Left renal pelvis (tissue), 4 donors: ENCODE measurements around the gene TSHZ2. TPM values are rescaled to one million over a fixed set of nuclear protein-coding genes. Genes with fewer than 3 reads are reported as not detected.
"Not testable (repeated sequence)": the region's sequence is repeated elsewhere in the genome, so short reads cannot be mapped to it uniquely, and the experiment has no call there.

Experiments
- DNase-seq, 4 donors: peaks; one replicate each; pipeline ENCODE4 v3.0.0-alpha.2; 2013; ENCODE audit warnings: low read depth in 4 of 4, low spot score in 3 of 4
- polyA plus RNA-seq, 4 donors: library from polyadenylated mRNA; unstranded; fragments of 120-200 nt; gene quantifications; one replicate each; pipeline ENCODE4 v1.2.1, GENCODE V29; 2013; ENCODE audit not compliant: insufficient read length in 4 of 4

The TSHZ2 gene
- polyA plus RNA-seq, 4 donors: 11.8 to 23.4 (median 14.1) TPM

DNA sequence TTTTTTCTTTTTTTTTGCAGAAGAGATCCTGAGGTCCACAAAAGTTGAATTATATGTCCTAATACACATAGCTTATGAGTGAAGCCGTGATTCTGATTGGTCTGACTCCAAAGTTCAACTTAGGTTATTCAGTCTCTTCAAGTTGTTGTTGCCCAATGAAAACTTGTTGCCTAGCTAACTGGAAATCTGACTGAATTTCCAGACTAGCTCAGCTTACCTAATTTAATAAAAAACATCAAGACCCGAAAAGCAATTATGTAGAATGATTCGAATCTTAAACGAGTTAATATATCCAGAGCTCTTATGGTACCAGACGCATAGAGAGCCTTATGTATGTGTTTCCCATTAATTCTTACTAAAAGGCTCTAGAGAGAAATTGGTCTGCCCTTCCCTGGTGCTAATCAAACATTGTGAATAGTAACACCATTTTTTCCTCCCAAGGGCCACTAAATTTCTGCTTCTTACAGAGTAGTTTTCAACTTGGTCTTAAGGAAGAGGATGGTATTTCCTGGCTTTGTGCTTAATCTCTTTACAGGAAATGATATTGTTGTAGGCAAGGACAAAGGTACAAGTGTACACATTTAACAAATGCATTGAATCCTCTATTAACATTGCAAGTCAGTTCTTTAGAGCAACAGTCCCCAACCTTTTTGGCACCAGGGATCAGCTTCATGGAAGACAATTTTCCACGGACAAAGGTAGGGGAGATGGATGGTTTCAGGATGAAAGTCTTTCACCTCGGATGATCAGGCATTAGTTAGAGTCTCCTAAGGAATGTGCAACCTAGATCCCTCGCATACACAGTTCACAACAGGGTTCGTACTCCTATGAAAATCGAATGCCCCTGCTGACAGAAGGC lies 107.9 kb downstream of the TSHZ2 start:
- DNase-seq: no peak

DNA sequence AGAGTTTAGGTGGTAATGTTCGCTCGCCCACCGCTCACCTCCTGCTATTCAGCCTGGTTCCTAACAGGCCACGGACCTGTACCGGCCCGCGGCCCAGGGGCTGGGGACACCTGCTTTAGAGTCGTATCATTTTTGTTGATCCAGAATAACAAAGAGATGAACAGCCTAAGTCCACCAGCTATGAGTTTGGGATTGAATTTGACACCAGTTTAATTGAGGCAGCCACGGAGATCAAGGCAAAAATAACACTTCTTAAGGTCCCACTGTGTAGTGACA lies 108.5 kb downstream of the TSHZ2 start:
- no peak for DNase-seq

DNA sequence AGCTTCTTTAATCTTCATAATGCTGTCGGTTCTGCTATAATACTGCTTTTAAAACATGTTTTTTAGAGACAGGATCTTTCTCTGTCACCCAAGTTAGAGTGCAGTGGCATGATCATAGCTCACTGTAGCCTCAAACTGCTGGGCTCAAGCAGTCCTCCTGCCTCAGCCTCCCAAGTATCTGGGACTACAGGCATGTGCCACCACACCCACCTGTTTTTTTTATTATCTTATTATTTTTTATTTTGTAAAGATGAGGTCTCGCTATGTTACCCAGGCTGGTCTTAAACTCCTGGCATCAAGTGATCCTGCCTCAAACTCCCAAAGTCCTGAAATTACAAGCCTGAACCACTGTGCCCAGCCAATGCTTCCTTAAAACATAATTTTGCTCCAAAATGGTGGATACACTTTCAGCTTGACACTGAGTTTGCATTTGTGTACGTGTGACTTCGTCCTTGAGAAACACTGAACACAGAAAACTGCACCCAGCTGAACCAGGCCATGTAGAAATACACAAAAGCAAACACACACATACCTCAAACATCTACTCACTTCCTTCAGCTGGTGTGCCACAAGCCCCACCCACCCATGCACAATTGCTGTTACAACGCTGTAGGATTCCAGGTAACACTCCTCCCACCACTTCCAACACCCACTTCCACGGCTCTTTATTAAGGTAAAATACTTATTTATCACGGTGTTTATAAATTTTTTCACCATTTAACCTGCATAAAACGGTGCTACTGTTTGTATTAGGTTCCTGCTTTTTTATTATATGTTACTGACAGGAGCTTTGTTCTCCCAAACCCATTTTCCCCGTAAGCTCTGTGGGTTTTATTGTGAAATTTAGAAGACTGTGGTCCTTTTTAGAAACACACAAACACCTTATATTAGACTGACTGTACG lies 109.1 kb downstream of the TSHZ2 start:
- no peak for DNase-seq

DNA sequence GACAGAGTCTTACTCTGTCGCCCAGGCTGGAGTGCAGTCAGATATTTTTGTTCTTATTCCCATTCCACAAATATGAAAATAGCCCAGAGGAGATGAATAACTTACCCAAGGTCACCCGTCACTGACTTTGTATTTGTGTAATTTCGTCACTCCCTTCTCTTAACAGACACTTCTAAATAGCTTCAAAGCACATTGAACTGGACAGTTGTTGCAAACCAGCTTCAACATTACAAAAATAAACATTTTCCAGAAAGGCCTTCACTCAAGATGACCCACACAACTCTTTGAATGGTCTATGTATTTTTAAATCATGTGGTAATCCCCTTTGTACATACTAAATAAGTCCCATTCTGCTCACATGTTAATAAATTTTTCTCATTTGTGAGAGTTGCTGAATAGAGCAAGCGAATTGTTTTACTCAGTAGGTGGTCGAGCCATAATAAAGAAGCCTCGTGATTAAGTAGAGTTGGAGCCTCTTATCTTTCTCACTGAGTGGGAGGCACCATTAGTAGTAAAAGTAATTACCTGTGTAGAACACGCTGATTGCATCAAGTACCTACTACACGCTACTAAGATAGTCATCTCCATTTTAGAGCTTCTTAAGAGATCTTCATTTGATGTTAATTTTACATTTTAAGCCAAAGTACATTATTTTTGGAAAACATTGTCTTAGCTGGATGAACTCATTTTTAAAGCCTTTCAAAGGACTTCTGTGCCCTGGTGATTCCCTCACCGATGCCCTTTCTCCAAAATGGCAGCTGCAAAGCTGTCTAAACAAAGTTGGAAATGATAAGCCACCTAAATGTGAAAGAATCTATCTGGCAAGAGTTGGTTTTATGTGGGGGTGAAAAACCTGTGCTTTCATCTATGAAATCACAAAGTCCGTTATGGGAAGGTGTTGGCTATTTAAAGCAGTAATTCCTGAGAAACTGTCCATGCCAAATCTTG lies 110.0 kb downstream of the TSHZ2 start:
- no peak for DNase-seq

DNA sequence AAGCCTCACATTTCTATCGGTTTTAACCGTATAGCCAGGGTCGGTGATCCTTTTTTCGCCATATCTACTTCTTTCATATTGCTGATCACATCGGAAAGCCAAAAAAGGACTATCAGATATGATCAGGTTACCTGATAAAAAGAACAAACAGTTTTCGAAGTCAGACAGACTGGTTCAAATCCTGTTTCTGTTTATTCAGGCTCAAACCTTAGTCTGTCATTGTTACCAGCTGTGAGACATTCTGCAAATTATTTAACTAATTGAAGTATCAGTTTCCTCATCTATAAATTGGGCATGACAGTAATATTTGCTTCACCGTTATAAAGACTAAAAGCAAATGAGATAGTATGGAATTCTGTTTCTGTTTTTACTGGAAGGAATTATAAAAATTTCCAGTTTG lies 111.3 kb downstream of the TSHZ2 start:
- DNase-seq: no peak

DNA sequence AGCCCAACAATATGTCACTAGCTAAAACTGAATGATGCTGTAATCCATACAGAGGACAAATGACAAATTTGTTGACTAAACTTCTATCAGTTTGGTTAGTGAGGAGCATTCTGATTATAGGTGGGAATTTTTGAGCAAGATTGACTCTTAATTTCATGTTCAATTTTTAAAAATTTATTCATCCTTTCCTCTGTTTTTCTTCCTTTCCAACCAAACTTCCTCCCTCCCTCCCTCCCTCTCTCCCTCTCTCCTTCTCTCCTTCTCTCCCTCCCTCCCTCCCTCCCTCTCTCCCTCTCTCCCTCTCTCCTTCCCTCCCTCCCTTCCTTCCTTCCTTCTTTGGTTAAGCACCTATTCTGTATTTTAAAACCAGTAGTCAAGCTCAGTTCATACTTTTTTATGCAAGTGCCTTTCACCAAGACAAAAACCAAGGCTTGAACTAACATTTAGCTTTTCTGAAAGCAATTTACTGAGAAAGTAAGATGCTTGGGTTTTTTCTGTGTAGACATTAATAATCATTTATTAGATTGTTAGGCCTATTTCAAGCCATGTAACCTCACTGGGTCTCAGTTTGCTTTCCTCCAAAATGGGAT lies 112.3 kb downstream of the TSHZ2 start:
- DNase-seq: no peak

DNA sequence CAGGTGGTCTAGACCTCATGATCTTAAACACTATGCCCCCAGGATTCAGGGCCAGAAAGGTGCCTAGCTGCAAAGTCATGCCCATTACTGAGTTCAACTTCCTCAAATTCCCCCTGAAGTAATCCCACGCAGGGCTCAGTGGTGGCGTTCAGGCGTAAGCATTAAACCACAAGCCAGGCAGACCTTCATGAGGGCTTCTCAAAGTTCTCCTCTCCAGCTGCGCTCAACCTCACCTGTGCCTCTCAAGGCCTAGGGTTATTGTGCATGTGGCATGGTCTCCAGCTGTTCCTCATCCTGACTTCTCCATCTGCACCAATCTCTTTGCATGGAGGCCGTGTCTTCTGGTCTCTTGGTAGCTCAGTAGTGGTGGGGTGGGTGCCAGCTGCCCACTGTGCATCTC lies 113.6 kb downstream of the TSHZ2 start:
- DNase-seq: no peak

DNA sequence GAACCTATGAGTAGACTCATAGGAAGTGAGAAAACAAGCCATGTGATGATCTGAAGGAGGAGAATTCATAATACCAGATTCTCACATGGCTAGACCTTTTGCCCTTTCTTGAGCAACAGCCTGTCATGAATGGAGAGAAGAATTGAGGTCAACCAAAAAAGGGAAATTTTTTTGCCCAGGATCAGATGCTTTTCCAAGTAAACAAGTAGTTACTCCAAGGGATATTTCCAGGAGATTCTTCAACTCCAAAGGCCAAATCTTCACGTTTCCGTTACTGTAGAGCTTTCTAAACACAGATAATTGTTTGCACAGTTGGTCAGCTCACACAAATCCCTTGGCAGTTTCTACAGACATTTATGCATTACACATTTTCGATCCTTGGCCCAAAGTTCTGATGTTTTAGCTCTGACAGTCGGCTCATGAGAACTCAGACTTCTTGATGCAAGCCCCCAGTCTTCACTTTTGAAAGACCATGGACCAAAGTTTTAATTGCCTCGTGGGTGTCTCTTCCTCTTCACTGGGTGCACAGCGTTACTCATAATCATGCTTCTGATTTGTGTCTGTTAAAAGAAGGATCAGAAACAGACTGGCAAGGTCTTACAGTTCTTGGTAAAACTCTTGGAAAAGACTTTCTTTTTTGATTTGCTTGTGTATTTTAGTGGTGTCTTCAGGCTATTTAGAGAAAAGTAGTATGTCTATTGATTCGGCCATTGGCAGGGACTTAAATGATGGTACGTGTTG lies 115.0 kb downstream of the TSHZ2 start:
- no peak for DNase-seq

DNA sequence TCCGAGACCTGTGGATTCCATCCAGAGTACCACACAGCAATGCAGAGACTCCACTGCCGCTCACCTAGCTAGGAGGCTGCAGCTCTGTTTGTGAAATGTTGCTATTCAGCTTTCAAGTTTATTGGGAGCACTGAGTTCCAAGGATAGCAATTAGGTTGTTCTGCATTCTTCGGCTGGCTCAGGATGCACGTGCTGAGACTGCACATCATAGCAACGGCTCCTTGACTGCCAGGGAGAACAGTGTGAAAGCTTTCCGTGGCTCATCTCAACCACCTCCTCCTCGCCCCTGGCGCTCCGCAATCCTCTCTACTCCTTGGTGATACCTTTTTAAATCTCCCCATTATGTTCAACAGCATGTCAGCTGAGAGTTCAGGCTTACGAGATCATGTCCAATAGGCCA lies 116.6 kb downstream of the TSHZ2 start:
- no peak for DNase-seq

DNA sequence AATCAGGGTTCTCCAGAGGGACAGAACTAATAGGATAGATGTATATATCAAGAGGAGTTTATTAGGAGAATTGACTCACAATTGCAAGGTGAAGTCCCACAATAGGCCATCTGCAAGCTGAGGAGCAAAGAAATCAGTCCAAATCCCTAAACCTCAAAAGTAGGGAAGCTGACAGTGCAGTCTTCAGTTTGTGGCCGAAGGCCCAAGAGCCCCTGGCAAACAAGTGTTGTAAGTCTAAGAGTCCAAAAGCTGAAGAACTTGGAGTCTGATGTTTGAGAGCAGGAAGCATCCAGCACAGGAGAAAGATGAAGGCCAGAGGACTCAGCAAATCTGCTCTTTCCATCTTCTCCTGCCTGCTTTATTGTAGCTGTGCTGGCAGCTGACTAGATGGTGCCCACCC lies 117.7 kb downstream of the TSHZ2 start:
- not testable (repeated sequence) for DNase-seq

DNA sequence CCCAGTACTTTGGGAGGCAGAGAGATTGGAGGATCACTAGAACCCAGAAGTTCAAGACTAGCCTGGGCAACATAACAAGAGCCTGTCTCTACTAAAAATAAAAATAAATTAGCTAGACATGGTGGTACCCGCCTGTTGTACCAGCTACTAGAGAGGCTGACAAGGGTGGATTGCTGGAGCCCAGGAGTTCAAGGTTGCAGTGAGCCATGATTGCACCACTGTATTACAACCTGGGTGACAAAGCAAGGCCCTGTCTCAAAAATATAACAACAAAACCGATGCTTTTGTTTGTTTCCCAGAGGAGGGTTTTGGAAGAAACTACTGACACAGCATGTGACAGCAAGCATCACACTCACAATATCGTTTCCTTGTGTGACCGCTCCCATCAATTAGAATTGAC lies 119.6 kb downstream of the TSHZ2 start:
- DNase-seq: no peak

DNA sequence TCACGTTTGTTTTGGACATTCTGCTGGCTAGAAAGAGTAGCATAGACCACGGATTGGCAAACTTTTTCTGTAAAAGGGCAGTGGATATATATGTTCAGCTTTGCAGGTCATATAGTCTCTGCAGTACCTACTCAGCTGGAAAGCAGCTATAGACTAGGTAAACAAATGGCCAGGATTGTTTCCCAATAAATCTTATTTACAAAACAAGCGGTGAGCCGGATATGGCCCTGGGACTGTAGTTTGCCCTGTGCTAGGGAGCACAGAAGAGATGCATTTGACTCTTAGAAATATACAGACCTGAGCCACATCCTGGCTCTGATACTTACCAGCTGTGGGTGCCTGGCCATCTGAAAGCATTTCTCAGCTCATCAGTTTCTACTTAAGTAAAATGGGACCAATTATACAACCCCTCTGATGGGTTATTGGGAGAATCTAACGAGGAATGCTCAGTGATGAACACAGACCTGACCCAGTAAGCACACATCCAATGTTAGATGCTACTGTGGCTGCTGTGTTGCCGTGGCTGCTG lies 120.7 kb downstream of the TSHZ2 start:
- DNase-seq: no peak

DNA sequence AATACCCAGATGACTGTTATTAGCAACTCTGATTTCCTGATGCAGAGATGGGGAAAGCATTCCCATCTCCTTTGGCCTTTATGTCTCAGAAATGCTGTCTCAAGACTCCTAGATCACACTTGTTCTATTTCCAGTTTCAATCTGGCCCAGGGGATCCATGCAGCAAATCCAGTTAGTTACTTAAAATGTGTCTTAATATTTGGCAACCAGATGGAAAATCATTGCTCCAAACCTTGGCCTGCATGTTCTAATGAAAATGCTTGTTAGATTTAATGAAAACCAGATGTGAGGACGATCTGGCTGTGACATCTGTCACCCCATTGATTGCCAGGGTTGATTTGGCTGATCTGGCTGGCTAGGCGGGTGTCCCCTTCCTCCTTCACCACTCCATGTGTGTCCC lies 125.2 kb downstream of the TSHZ2 start:
- DNase-seq: no peak

DNA sequence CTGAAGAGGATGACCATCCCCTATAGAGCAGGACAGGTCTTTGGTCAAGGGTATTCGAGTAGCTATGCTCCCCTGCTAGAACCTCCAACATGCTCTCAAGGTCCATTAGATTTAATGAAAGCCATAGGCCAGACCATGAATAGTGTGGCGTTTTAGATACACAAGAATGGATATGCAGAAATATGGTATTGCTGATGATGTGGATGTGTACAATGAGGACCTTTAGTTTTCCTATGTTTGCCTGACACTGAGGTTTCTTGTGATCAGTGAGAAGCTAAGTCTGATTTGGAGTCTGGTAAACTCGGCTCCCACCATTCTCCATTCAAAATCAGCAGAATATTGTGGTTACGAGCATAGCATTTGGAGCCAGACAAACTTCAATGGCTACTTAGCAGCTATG lies 125.6 kb downstream of the TSHZ2 start:
- DNase-seq: no peak

DNA sequence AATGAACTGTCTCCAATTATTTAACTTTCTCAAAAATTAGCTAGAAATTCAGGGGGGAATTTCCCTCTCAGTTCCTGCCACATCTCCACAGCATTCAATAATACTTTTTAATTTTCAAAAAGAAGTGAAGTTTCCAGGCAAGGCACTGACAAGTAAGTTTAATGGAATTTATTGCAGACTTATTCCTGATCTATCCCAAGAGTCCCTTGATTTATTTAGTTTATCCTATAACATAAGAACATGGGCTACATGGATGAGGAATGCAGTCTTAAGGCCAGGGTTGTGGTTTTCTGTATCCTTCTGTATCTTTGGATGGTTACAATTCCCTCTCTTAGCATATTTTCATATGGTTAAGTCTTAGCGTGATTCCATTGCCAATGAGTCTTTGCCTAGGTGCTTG lies 126.5 kb downstream of the TSHZ2 start:
- no peak for DNase-seq

DNA sequence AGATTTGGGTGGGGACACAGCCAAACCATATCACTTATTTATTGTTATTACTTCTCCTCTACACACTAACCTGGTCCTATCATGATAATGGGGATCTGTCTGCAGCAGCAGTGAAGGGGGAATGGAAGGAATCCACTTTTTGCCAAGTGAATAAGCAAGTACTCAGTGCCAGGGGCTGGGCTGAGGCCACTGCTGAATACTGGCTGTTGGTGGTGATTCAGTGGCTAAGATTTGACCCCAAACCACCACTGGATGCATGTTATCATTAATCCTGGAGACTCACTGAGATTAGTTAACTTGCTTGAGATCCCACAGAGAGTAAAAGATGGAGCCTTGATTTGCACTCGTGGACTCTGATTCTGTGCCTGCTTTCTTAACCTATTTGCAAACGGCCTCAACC lies 127.7 kb downstream of the TSHZ2 start:
- no peak for DNase-seq

DNA sequence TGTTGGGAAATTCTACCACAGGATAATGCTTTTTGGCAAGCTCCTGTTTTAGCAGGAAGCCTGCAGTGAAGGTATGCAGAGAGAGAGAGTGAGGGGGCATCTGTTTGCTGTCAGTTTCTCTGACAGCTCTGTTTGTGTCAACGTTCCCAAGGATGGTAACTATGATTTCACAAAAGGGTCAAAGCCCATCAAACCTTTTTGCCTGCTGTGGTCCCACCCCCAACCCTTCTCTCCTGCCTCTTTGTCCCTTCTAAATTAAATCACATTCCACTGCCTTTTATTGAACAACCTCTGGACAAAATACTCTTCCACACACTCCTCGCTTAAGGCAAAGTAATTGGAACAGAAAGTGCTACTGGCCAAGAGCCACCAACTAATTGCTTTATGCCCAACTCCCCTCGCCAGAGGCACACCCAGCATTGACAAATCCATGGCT lies 128.3 kb downstream of the TSHZ2 start:
- DNase-seq: no peak

DNA sequence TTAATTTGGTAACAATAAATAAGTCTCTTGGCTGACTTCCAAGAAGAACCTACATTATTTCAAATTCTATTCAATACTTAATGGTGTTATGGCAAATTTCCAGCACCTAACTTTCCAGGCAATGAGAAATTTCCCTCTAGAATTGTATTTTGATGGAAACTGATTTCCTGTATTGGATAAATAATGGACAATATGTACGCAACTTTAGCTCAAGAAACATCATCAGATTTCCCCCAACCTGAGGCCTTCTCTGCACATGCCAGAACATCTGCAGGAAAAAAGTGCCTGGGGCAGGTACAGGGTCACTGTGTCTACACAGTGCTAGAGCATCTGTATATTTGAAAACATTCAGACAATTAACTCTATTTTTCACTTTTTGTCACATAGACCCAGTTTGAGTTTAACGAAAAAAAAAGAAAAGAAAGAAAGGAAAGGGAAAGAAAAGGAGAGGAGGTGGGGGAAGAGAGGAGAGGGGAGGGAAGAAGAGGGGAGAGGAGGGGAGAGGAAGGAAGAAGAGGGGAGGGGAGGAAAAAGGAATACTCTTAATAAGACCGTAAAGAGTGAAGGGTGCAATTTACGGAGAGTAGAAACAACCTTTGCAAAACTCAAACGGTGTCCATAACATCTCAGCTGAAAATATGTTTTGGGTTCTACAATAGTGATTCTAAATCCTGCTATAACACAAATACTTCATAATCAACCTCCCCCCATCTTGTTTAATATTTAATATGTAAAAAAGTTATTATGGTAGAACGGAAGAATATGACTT lies 130.0 kb downstream of the TSHZ2 start:
- no peak for DNase-seq

DNA sequence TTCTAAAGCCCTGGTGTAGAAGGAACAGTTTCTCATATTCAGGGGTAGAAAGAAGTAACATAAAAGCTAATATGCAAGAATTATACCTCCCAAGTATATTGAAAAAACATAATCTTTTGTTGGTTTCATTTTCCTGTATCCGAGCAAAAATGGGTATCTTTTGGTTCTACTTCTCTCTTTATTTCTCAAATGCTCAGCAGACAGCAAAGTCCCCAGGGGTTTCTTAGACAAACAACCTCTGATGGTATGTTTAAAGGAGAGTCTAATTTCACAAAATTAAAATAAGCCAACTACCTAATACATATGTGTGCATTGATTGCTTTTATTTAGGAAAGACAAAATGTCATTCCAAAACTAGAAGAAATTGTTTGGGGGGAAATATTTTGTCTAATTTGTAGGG lies 131.0 kb downstream of the TSHZ2 start:
- DNase-seq: no peak
